ENCODE results near the gene ADAP1.
"Not testable (repeated sequence)": the region's sequence is repeated elsewhere in the genome, so short reads cannot be mapped to it uniquely, and the experiment has no call there.

DNA sequence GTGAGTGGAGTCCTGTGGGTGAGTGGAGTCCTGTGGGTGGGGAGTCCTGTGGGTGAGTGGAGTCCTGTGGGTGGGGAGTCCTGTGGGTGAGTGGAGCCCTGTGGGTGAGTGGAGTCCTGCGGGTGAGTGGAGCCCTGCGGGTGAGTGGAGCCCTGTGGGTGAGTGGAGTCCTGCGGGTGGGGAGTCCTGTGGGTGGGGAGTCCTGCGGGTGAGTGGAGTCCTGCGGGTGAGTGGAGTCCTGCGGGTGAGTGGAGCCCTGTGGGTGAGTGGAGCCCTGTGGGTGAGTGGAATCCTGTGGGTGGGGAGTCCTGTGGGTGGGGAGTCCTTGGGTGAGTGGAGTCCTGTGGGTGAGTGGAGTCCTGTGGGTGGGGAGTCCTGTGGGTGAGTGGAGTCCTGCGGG lies 48.0 kb upstream of the ADAP1 start:
- TF ChIP-seq CTCF (IDR thresholded peaks at IDR 0.05; ENCODE audit: insufficient read depth, low read length); POLR2AphosphoS5 (IDR thresholded peaks at IDR 0.05; ENCODE audit: low read depth); REST (IDR thresholded peaks at IDR 0.05; ENCODE audit: insufficient replicate concordance, low read depth); SPI1 (IDR thresholded peaks at IDR 0.05; ENCODE audit: borderline replicate concordance, low read depth): not testable (repeated sequence)
